Uterus (tissue), 2 donors: ENCODE results near the gene N4BP2L2.

Experiments
- POLR2A ChIP-seq, 2 donors: fragments of 450-650 bp; IDR thresholded peaks; one replicate each; pipeline ENCODE4 v1.6.1; 2016; ENCODE audit warnings: antibody characterized with exemption in 2 of 2, mild to moderate bottlenecking in 1 of 2, moderate library complexity in 1 of 2
- TF ChIP-seq, protein P1 (sequence below), 4 experiments: fragments of 200-600 bp in 2 of 4; fragments of 450-650 bp in 2 of 4; sonication (generic) in 2 of 4; IDR thresholded peaks; one replicate each; pipeline ENCODE4 v1.5.1; 2016 to 2019; ENCODE audit warnings: antibody characterized with exemption in 4 of 4, mild to moderate bottlenecking in 2 of 4, moderate library complexity in 1 of 4

DNA sequence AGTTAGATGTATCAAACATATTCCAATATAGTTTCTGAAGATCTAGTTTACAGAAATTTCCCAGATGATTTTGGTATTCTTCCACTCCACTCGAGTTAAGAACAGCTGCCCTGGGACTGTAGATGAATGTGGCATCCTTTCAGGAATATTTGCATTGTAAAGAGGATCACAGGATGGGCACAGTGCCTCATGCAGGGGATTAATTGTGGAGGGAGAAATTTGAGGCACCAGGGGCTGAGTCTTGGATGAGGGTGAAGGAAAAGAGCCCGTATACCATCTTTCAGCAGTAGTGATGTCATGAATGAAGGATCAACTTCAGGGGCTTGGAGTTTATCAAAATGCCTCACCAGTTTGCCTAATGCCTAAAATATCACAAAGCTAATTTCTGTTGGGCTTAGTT is 43.7 kb upstream of the N4BP2L2 start:
- TF ChIP-seq, protein P1, sequence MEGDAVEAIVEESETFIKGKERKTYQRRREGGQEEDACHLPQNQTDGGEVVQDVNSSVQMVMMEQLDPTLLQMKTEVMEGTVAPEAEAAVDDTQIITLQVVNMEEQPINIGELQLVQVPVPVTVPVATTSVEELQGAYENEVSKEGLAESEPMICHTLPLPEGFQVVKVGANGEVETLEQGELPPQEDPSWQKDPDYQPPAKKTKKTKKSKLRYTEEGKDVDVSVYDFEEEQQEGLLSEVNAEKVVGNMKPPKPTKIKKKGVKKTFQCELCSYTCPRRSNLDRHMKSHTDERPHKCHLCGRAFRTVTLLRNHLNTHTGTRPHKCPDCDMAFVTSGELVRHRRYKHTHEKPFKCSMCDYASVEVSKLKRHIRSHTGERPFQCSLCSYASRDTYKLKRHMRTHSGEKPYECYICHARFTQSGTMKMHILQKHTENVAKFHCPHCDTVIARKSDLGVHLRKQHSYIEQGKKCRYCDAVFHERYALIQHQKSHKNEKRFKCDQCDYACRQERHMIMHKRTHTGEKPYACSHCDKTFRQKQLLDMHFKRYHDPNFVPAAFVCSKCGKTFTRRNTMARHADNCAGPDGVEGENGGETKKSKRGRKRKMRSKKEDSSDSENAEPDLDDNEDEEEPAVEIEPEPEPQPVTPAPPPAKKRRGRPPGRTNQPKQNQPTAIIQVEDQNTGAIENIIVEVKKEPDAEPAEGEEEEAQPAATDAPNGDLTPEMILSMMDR (IDR thresholded peaks at IDR 0.05), result no peak
- TF ChIP-seq POLR2A (IDR thresholded peaks at IDR 0.05), result no peak
